Neural progenitor cell (in vitro differentiated cells): Measurements from ENCODE around the gene FIBCD1.

Experiments used
- CTCF ChIP-seq: fragments of 200-600 bp; sonication (generic); IDR thresholded peaks from 2 replicates; pipeline ENCODE4 v1.5.1; 2017; ENCODE audit warnings: antibody characterized with exemption, mild to moderate bottlenecking
- EZH2 ChIP-seq: fragments of 200-600 bp; sonication (generic); IDR thresholded peaks from 2 replicates; pipeline ENCODE4 v1.6.1; 2017; ENCODE audit warnings: antibody characterized with exemption, mild to moderate bottlenecking, moderate library complexity
- EZH2phosphoT487 ChIP-seq: fragments of 200-600 bp; sonication (generic); IDR thresholded peaks from 2 replicates; pipeline ENCODE4 v1.6.1; 2017; ENCODE audit warnings: antibody characterized with exemption

- no peak for TF ChIP-seq EZH2
- no peak for TF ChIP-seq CTCF
- no peak for TF ChIP-seq EZH2phosphoT487
These were observed 16.8 kb downstream of the FIBCD1 start for GRCh38 chr9:130921989-130922892.
